Stimulated activated CD4-positive, alpha-beta T cell treated with anti-CD3 and anti-CD28 coated beads, Interleukin-4, amount 100 ng/mL, for 4 hours (primary cell): ENCODE results near the gene ARMC9.
A peak's percentile ranks its signal among the peaks of the same experiment; 100 is the strongest.
"Not testable (repeated sequence)": the region's sequence is repeated elsewhere in the genome, so short reads cannot be mapped to it uniquely, and the experiment has no call there.

Source experiments
- DNase-seq, 2 experiments: peaks; one replicate each; pipeline ENCODE4 v3.0.0-alpha.2; 2020

The ARMC9 gene

GRCh38 chr2:231198291-231199173, at the start of gene ARMC9:
Gene ARMC9 (plus strand): TSS chr2:231198631. CDS start chr2:231206239, 7,608 bp downstream.
- peak; percentile 71 to 78 for DNase-seq

- DNase-seq, result no peak
Observed at GRCh38 chr2:231152800-231153557, 45.5 kb upstream of the ARMC9 start.

GRCh38 chr2:231159306-231159705, 39.1 kb upstream of the ARMC9 start:
- no peak for DNase-seq

GRCh38 chr2:231160701-231161100, 37.7 kb upstream of the ARMC9 start:
- no peak for DNase-seq

- no peak for DNase-seq
Observed at GRCh38 chr2:231161252-231161839, 37.1 kb upstream of the ARMC9 start.

GRCh38 chr2:231161877-231162329, 36.5 kb upstream of the ARMC9 start:
- DNase-seq, result no peak

- no peak for DNase-seq
Observed at GRCh38 chr2:231163011-231163410, 35.4 kb upstream of the ARMC9 start.

GRCh38 chr2:231163414-231164095, 34.9 kb upstream of the ARMC9 start:
- no peak for DNase-seq

GRCh38 chr2:231167745-231168459, 30.5 kb upstream of the ARMC9 start:
- DNase-seq, result no peak

GRCh38 chr2:231168460-231169139, 29.8 kb upstream of the ARMC9 start:
- DNase-seq, result no peak

- DNase-seq, result no peak
Observed at GRCh38 chr2:231169488-231169887, 28.9 kb upstream of the ARMC9 start.

- no peak for DNase-seq
Observed at GRCh38 chr2:231170055-231170454, 28.4 kb upstream of the ARMC9 start.

GRCh38 chr2:231172025-231172424, 26.4 kb upstream of the ARMC9 start:
- DNase-seq, result no peak

- no peak for DNase-seq
Observed at GRCh38 chr2:231174211-231174651, 24.2 kb upstream of the ARMC9 start.

GRCh38 chr2:231176066-231176465, 22.4 kb upstream of the ARMC9 start:
- no peak for DNase-seq

- DNase-seq, result no peak
Observed at GRCh38 chr2:231177156-231178025, 21.0 kb upstream of the ARMC9 start.

- not testable (repeated sequence) for DNase-seq
Observed at GRCh38 chr2:231178805-231179204, 19.6 kb upstream of the ARMC9 start.

GRCh38 chr2:231181860-231182512, 16.4 kb upstream of the ARMC9 start:
- DNase-seq, result no peak

GRCh38 chr2:231182513-231182899, 15.9 kb upstream of the ARMC9 start:
- no peak for DNase-seq

GRCh38 chr2:231183851-231184250, 14.6 kb upstream of the ARMC9 start:
- no peak for DNase-seq
